ENCODE data around the gene AEBP1.

DNA sequence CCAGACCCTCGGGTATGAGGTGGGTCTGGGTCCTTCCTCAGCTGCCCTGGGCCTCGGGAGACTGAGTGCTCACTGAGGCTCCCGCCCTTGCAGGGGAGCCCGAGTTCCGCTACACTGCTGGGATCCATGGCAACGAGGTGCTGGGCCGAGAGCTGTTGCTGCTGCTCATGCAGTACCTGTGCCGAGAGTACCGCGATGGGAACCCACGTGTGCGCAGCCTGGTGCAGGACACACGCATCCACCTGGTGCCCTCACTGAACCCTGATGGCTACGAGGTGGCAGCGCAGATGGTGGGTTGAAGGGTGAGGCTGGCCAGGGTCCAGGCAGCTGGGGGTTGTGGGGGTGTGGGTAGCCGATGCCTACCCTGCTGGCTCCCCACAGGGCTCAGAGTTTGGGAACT, 7.6 kb downstream of the AEBP1 start:
- TF ChIP-seq, protein P1, sequence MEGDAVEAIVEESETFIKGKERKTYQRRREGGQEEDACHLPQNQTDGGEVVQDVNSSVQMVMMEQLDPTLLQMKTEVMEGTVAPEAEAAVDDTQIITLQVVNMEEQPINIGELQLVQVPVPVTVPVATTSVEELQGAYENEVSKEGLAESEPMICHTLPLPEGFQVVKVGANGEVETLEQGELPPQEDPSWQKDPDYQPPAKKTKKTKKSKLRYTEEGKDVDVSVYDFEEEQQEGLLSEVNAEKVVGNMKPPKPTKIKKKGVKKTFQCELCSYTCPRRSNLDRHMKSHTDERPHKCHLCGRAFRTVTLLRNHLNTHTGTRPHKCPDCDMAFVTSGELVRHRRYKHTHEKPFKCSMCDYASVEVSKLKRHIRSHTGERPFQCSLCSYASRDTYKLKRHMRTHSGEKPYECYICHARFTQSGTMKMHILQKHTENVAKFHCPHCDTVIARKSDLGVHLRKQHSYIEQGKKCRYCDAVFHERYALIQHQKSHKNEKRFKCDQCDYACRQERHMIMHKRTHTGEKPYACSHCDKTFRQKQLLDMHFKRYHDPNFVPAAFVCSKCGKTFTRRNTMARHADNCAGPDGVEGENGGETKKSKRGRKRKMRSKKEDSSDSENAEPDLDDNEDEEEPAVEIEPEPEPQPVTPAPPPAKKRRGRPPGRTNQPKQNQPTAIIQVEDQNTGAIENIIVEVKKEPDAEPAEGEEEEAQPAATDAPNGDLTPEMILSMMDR (IDR thresholded peaks at IDR 0.05; ENCODE audit: borderline replicate concordance, extremely low read depth, low read length, poor library complexity, severe bottlenecking), result no peak
- no peak for TF ChIP-seq EZH2 (IDR thresholded peaks at IDR 0.05; ENCODE audit: borderline replicate concordance, low read depth, low read length, severe bottlenecking)

All from DND-41 (cell line).